HepG2 (cell line): ENCODE results near the gene FIGNL1. TPM values are rescaled to one million over a fixed set of nuclear protein-coding genes. Genes with fewer than 3 reads are reported as not detected.

Source experiments
- ARNT ChIP-seq: fragments of 450-650 bp; IDR thresholded peaks from 2 replicates; pipeline ENCODE4 v1.6.1; 2017
- CBX5 ChIP-seq: sonication (generic); formaldehyde crosslinking; IDR thresholded peaks from 2 replicates; pipeline ENCODE4 v1.4.0; 2020; ENCODE audit warnings: missing genetic modification reagents, borderline replicate concordance
- CEBPG ChIP-seq: IDR thresholded peaks from 2 replicates; pipeline ENCODE4 v1.6.1; 2016
- DNMT3B ChIP-seq: conservative IDR thresholded peaks from 2 replicates; pipeline ENCODE4 v1.6.1; 2016; ENCODE audit warnings: missing biosample characterization, control low read depth
- ELF4 ChIP-seq: sonication (generic); formaldehyde crosslinking; IDR thresholded peaks from 2 replicates; pipeline ENCODE4 v1.5.0; 2020; ENCODE audit warnings: missing genetic modification reagents, mild to moderate bottlenecking, moderate library complexity, borderline replicate concordance
- ERF ChIP-seq: IDR thresholded peaks from 2 replicates; pipeline ENCODE4 v1.6.1; 2018; ENCODE audit warnings: missing biosample characterization, missing genetic modification reagents
- GABPB1 ChIP-seq: IDR thresholded peaks from 2 replicates; pipeline ENCODE4 v1.6.1; 2016; ENCODE audit warnings: mild to moderate bottlenecking, missing genetic modification reagents, moderate library complexity, missing compliant biosample characterization
- GLI4 ChIP-seq: sonication (generic); formaldehyde crosslinking; IDR thresholded peaks from 2 replicates; pipeline ENCODE4 v1.5.1; 2020; ENCODE audit warnings: missing genetic modification reagents, mild to moderate bottlenecking, moderate library complexity, borderline replicate concordance
- IRF2 ChIP-seq: IDR thresholded peaks from 2 replicates; pipeline ENCODE4 v1.6.1; 2018; ENCODE audit warnings: missing genetic modification reagents, missing compliant biosample characterization
- JUNB ChIP-seq: sonication (generic); formaldehyde crosslinking; IDR thresholded peaks from 2 replicates; pipeline ENCODE4 v1.8.0; 2022; ENCODE audit warnings: missing genetic modification reagents, mild to moderate bottlenecking, borderline replicate concordance
- KIAA2018 ChIP-seq: sonication (generic); formaldehyde crosslinking; IDR thresholded peaks from 2 replicates; pipeline ENCODE4 v1.5.0; 2020; ENCODE audit warnings: mild to moderate bottlenecking, missing genetic modification reagents, borderline replicate concordance
- MATR3 ChIP-seq: sonication (generic); formaldehyde crosslinking; IDR thresholded peaks from 2 replicates; pipeline ENCODE4 v1.4.0; 2020; ENCODE audit warnings: missing genetic modification reagents
- MED8 ChIP-seq: sonication (generic); formaldehyde crosslinking; IDR thresholded peaks from 2 replicates; pipeline ENCODE4 v1.8.1; 2023; ENCODE audit warnings: mild to moderate bottlenecking, missing genetic modification reagents; ENCODE audit not compliant: insufficient replicate concordance
- PITX1 ChIP-seq: sonication (generic); formaldehyde crosslinking; IDR thresholded peaks from 2 replicates; pipeline ENCODE4 v1.5.1; 2020; ENCODE audit warnings: mild to moderate bottlenecking, missing genetic modification reagents
- POLR2AphosphoS2 ChIP-seq: IDR thresholded peaks from 2 replicates; pipeline ENCODE4 v1.6.1; 2011; ENCODE audit warnings: low read depth, low read length, improper control_type of control experiment
- RFX1 ChIP-seq: fragments of 450-650 bp; IDR thresholded peaks from 2 replicates; pipeline ENCODE4 v1.6.1; 2017
- SMC3 ChIP-seq: IDR thresholded peaks from 2 replicates; pipeline ENCODE4 v1.6.1; 2011; ENCODE audit warnings: low read length, improper control_type of control experiment
- SOX13 ChIP-seq, 3 experiments: fragments of 450-650 bp in 1 of 3; sonication (generic) in 1 of 3; formaldehyde crosslinking in 1 of 3; IDR thresholded peaks in 2 of 3; conservative IDR thresholded peaks in 1 of 3; 2 replicates each; pipeline versions ENCODE4 v1.5.0 to v1.6.1; 2016 to 2020; ENCODE audit warnings: antibody characterized with exemption in 1 of 3, mild to moderate bottlenecking in 1 of 3, missing compliant biosample characterization in 1 of 3, missing genetic modification reagents in 1 of 3, moderate library complexity in 1 of 3
- THAP11 ChIP-seq: IDR thresholded peaks from 2 replicates; pipeline ENCODE4 v1.6.1; 2016; ENCODE audit warnings: missing biosample characterization, missing genetic modification reagents
- ZNF263 ChIP-seq: sonication (generic); formaldehyde crosslinking; IDR thresholded peaks from 2 replicates; pipeline ENCODE4 v1.4.0; 2020; ENCODE audit warnings: missing genetic modification reagents
- ZNF598 ChIP-seq: sonication (generic); formaldehyde crosslinking; IDR thresholded peaks from 2 replicates; pipeline ENCODE4 v1.5.1; 2020; ENCODE audit warnings: mild to moderate bottlenecking, missing genetic modification reagents, borderline replicate concordance
- ZNF713 ChIP-seq: sonication (generic); formaldehyde crosslinking; IDR thresholded peaks from 2 replicates; pipeline ENCODE4 v1.4.0; 2020; ENCODE audit warnings: mild to moderate bottlenecking, missing genetic modification reagents
- ZNF724P ChIP-seq: sonication (generic); formaldehyde crosslinking; IDR thresholded peaks from 2 replicates; pipeline ENCODE4 v1.8.0; 2022; ENCODE audit warnings: missing genetic modification reagents, borderline replicate concordance
- polyA plus RNA-seq, 8 experiments: library from polyadenylated mRNA; depleted of rRNA in 3 of 8; stranded (reverse) in 7 of 8; unstranded in 1 of 8; fragments of >200 nt; fragmentation: Illumina TruSeq in 4 of 8; extraction: Trizol in 4 of 8; gene quantifications; 2 replicates each; pipeline versions ENCODE4 v1.2.1 to v1.2.3, GENCODE V29; 2011 to 2016; ENCODE audit warnings: low read depth in 4 of 8, missing spikeins in 1 of 8, mixed read lengths in 1 of 8; ENCODE audit not compliant: insufficient read depth in 1 of 8
- total RNA-seq, 5 experiments: library from RNA; depleted of rRNA; stranded (reverse); fragments of >200 nt; fragmentation: Illumina TruSeq; extraction: Trizol; gene quantifications; 2 replicates each; pipeline ENCODE4 v1.2.3, GENCODE V29; 2016; ENCODE audit warnings: low read depth in 1 of 5

FIGNL1 gene
- total and polyA plus RNA-seq, 2 of the 13 experiments (the other 11 are each of a cell fraction or from before 2014, with no cell fraction given) = 4.0 to 20.9 TPM

GRCh38 chr7:50467817-50468610 is 17.9 kb upstream of the FIGNL1 start (continued):
- TF ChIP-seq KIAA2018 (CRISPR knock-in tag) (no peak), ERF (peak; percentile 70; the same call in 1 of the 2 replicates), ZNF263 (0 out of 2 replicates have a peak, but pooled peaks have one; percentile 39), SOX13 (IDR thresholded peaks at IDR 0.05) (no peak), SOX13 (CRISPR knock-in tag; conservative IDR thresholded peaks at IDR 0.05 in 1 of 2, IDR thresholded peaks at IDR 0.05 in 1 of 2) (0 out of 4 replicates have a peak, but pooled peaks of 1 of the 2 experiments have one; percentile 21), PITX1 (CRISPR knock-in tag) (peak; percentile 57; the same call in 1 of the 2 replicates), GLI4 (CRISPR knock-in tag) (no peak), SMC3 (peak; percentile 82), MED8 (CRISPR knock-in tag) (no peak), DNMT3B (CRISPR knock-in tag) (no peak), JUNB (CRISPR knock-in tag) (no peak), ZNF598 (CRISPR knock-in tag) (peak; percentile 40; the same call in 1 of the 2 replicates), IRF2 (peak; percentile 74), MATR3 (no peak), GABPB1 (CRISPR knock-in tag) (peak; percentile 54), ZNF724P (CRISPR knock-in tag) (no peak), POLR2AphosphoS2 (no peak), CEBPG (CRISPR knock-in tag) (0 out of 2 replicates have a peak, but pooled peaks have one; percentile 13), ELF4 (CRISPR knock-in tag) (no peak), ZNF713 (CRISPR knock-in tag) (0 out of 2 replicates have a peak, but pooled peaks have one; percentile 36), CBX5 (CRISPR knock-in tag) (peak; percentile 69; the same call in 1 of the 2 replicates), RFX1 (no peak), ARNT (no peak), THAP11 (CRISPR knock-in tag) (peak; percentile 42; the same call in 1 of the 2 replicates)
